GM18907 (cell line): ENCODE data around the gene FAM193A.
"Not testable (repeated sequence)": the region's sequence is repeated elsewhere in the genome, so short reads cannot be mapped to it uniquely, and the experiment has no call there.

Experiments
- ATAC-seq: cut with Tn5 transposase; IDR thresholded peaks from one replicate; pipeline ENCODE4 v1.9.1; 2021; ENCODE audit warnings: mild to moderate bottlenecking, moderate library complexity; ENCODE audit not compliant: unreplicated experiment

FAM193A gene

GRCh38 chr4:2536193-2537010 lies at the start of gene FAM193A:
TSS of gene FAM193A (plus strand) at chr4:2536647. CDS start at chr4:2536916, 269 bp downstream.
- peak; percentile 89 for ATAC-seq

GRCh38 chr4:2486981-2487380 lies 49.5 kb upstream of the FAM193A start:
- ATAC-seq: no peak

GRCh38 chr4:2487632-2488031 lies 48.8 kb upstream of the FAM193A start:
- ATAC-seq: peak; percentile 61

GRCh38 chr4:2489081-2489805 lies 47.2 kb upstream of the FAM193A start:
- ATAC-seq: no peak

- no peak for ATAC-seq
Observed at GRCh38 chr4:2489841-2490552, 46.5 kb upstream of the FAM193A start.

GRCh38 chr4:2492970-2493369 lies 43.5 kb upstream of the FAM193A start:
- no peak for ATAC-seq

GRCh38 chr4:2494992-2495391 lies 41.5 kb upstream of the FAM193A start:
- ATAC-seq: no peak

GRCh38 chr4:2497324-2497723 lies 39.1 kb upstream of the FAM193A start:
- ATAC-seq: no peak

GRCh38 chr4:2497931-2498330 lies 38.5 kb upstream of the FAM193A start:
- peak; percentile 69 for ATAC-seq

GRCh38 chr4:2500547-2500946 lies 35.9 kb upstream of the FAM193A start:
- no peak for ATAC-seq

GRCh38 chr4:2501034-2501594 lies 35.3 kb upstream of the FAM193A start:
- ATAC-seq: no peak

GRCh38 chr4:2503809-2504208 lies 32.6 kb upstream of the FAM193A start:
- ATAC-seq: no peak

GRCh38 chr4:2507259-2507658 lies 29.2 kb upstream of the FAM193A start:
- no peak for ATAC-seq

- ATAC-seq: no peak
Observed at GRCh38 chr4:2507855-2508254, 28.6 kb upstream of the FAM193A start.

- no peak for ATAC-seq
Observed at GRCh38 chr4:2510351-2511259, 25.8 kb upstream of the FAM193A start.

GRCh38 chr4:2511645-2512131 lies 24.8 kb upstream of the FAM193A start:
- ATAC-seq: no peak

- ATAC-seq: no peak
Observed at GRCh38 chr4:2512396-2513135, 23.9 kb upstream of the FAM193A start.

- not testable (repeated sequence) for ATAC-seq
Observed at GRCh38 chr4:2514193-2514592, 22.3 kb upstream of the FAM193A start.

GRCh38 chr4:2514944-2515343 lies 21.5 kb upstream of the FAM193A start:
- ATAC-seq: not testable (repeated sequence)
